ENCODE data around the gene ADGRA3.

Gene ADGRA3

DNA sequence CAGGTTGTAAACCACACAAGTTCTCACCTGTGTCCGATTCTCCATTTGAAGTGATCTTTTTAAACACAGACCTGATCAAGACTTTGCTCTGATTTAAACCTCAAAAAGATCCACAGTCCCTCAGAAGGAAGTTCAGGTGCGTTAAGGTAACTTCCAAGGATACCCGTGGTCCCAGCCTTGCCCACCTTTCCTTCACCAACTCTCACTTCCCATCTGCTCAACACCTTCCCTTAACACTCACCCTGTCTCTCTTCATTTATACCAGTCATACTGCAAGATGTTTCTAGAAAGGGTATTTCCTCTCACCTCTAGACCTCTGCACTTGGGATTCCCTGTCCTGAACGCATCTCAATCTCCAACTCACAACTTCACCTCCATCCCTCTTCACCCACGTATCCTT, 49.9 kb downstream of the ADGRA3 start:
- no peak overlapping the region for H3K4me3 ChIP-seq (ENCODE audit: low read length)
- H3K4me2 ChIP-seq (ENCODE audit: low read depth, low read length), result no peak overlapping the region
- no peaks in the 10 kb centered on the region for H3F3A ChIP-seq (ENCODE audit: insufficient read depth, low read length)
- H3K27ac ChIP-seq (ENCODE audit: low read length), result no peak overlapping the region
- no peaks in the 10 kb centered on the region for H3K9me2 ChIP-seq (replicated peaks; ENCODE audit: insufficient read depth, low read length)
- no peak for DNase-seq
- no peak overlapping the region for H2AFZ ChIP-seq (ENCODE audit: low read length)
- TF ChIP-seq CTCF (IDR thresholded peaks at IDR 0.05; ENCODE audit: low read length), result no peak
- TF ChIP-seq EZH2 (optimal IDR thresholded peaks at IDR 0.05; ENCODE audit: low read depth, low read length), result no peak
- no peak for TF ChIP-seq EZH2phosphoT487 (IDR thresholded peaks at IDR 0.05; ENCODE audit: low read length)
- H3K4me1 ChIP-seq (ENCODE audit: low read length), result no peaks in the 10 kb centered on the region
- H3K27me3 ChIP-seq (replicated peaks; ENCODE audit: insufficient read depth, low read length), result no peaks in the 10 kb centered on the region
- no peaks in the 10 kb centered on the region for H3K79me2 ChIP-seq (ENCODE audit: low read length)
- no peak overlapping the region for H3K9ac ChIP-seq (ENCODE audit: low read length)
- no peaks in the 10 kb centered on the region for H3K9me3 ChIP-seq (replicated peaks; ENCODE audit: insufficient read depth, low read length)
- no peaks in the 10 kb centered on the region for H4K20me1 ChIP-seq (ENCODE audit: insufficient read depth, low read length)
- no peaks in the 10 kb centered on the region for H3K36me3 ChIP-seq (replicated peaks; ENCODE audit: insufficient read depth, low read length)

- Histone ChIP-seq H3K9ac (ENCODE audit: low read length) (no peak overlapping the region), H3K36me3 (replicated peaks; ENCODE audit: insufficient read depth, low read length) (no peaks in the 10 kb centered on the region), H3K4me1 (ENCODE audit: low read length) (no peaks in the 10 kb centered on the region), H3K4me3 (ENCODE audit: low read length) (no peak overlapping the region), H3K27ac (ENCODE audit: low read length) (no peak overlapping the region), H3K79me2 (ENCODE audit: low read length) (no peaks in the 10 kb centered on the region), H3K9me2 (replicated peaks; ENCODE audit: insufficient read depth, low read length) (no peaks in the 10 kb centered on the region), H3K27me3 (replicated peaks; ENCODE audit: insufficient read depth, low read length) (no peaks in the 10 kb centered on the region), H3K4me2 (ENCODE audit: low read depth, low read length) (no peak overlapping the region), H3K9me3 (replicated peaks; ENCODE audit: insufficient read depth, low read length) (no peaks in the 10 kb centered on the region), H4K20me1 (ENCODE audit: insufficient read depth, low read length) (no peaks in the 10 kb centered on the region), H3F3A (ENCODE audit: insufficient read depth, low read length) (no peaks in the 10 kb centered on the region), H2AFZ (ENCODE audit: low read length) (no peak overlapping the region)
- DNase-seq, result no peak
- no peak for TF ChIP-seq CTCF (IDR thresholded peaks at IDR 0.05; ENCODE audit: low read length)
- no peak for TF ChIP-seq EZH2 (optimal IDR thresholded peaks at IDR 0.05; ENCODE audit: low read depth, low read length)
- no peak for TF ChIP-seq EZH2phosphoT487 (IDR thresholded peaks at IDR 0.05; ENCODE audit: low read length)
Observed at GRCh38 chr4:22465349-22465748, 50.5 kb downstream of the ADGRA3 start.

- Histone ChIP-seq H4K20me1 (ENCODE audit: insufficient read depth, low read length) (no peaks in the 10 kb centered on the region), H3K9me3 (replicated peaks; ENCODE audit: insufficient read depth, low read length) (no peaks in the 10 kb centered on the region), H3F3A (ENCODE audit: insufficient read depth, low read length) (no peaks in the 10 kb centered on the region), H3K4me3 (ENCODE audit: low read length) (no peak overlapping the region), H3K27me3 (replicated peaks; ENCODE audit: insufficient read depth, low read length) (no peaks in the 10 kb centered on the region), H2AFZ (ENCODE audit: low read length) (no peak overlapping the region), H3K4me2 (ENCODE audit: low read depth, low read length) (no peak overlapping the region), H3K79me2 (ENCODE audit: low read length) (no peaks in the 10 kb centered on the region), H3K4me1 (ENCODE audit: low read length) (no peaks in the 10 kb centered on the region), H3K36me3 (replicated peaks; ENCODE audit: insufficient read depth, low read length) (no peaks in the 10 kb centered on the region), H3K9me2 (replicated peaks; ENCODE audit: insufficient read depth, low read length) (no peaks in the 10 kb centered on the region), H3K9ac (ENCODE audit: low read length) (no peak overlapping the region), H3K27ac (ENCODE audit: low read length) (no peak overlapping the region)
- no peak for DNase-seq
- TF ChIP-seq EZH2 (optimal IDR thresholded peaks at IDR 0.05; ENCODE audit: low read depth, low read length), result no peak
- no peak for TF ChIP-seq EZH2phosphoT487 (IDR thresholded peaks at IDR 0.05; ENCODE audit: low read length)
- TF ChIP-seq CTCF (IDR thresholded peaks at IDR 0.05; ENCODE audit: low read length), result no peak
Observed at GRCh38 chr4:22463179-22463578, 52.7 kb downstream of the ADGRA3 start.
